ENCODE results near the gene MRPS15. TPM values are rescaled to one million over a fixed set of nuclear protein-coding genes. Genes with fewer than 3 reads are reported as not detected.
A peak's percentile ranks its signal among the peaks of the same experiment; 100 is the strongest.

MRPS15 gene
- polyA plus RNA-seq, 1 donor from 2014 or later: 72.0 TPM

DNA sequence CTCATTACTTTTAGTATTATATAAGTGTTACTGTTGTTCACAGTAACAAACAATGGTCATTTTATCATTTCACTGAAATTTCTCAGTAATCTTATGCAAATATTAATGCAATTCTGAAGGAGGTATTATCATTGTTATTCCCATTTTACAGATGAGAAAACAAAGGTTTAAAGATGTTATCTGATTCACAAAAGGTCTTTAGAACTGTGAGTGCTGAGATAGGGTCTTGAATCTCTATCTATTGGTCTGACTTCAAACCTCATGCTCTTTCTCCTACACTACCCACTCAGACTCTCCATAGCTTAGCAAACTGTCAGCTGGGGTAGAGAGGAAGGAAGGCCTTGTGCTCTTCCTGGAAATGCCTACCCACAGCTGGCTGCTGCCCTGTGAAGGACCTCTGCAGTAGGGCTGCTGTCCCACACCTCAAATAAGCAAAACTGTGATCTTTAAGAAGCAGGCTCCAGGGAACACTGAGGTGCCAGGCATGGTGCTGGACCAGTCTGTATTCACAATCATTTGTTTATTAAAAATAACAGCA lies 7.7 kb downstream of the MRPS15 start:
- H3K9me3 Mint-ChIP-seq: no peaks in the 10 kb centered on the region
- H3K4me3 Mint-ChIP-seq: no peak overlapping the region
- H3K36me3 Mint-ChIP-seq: peaks cover 9% of the 10 kb centered on the region
- no peak overlapping the region for H3K27ac Mint-ChIP-seq
- H3K27me3 Mint-ChIP-seq: no peaks in the 10 kb centered on the region
- H3K4me1 Mint-ChIP-seq: peaks cover 4 to 11% (median 7%) of the 10 kb centered on the region in 3 donors

GRCh38 chr1:36455386-36455785 lies 8.8 kb downstream of the MRPS15 start:
- H3K4me3 Mint-ChIP-seq: peak overlapping the region in 1 of 4 donors; percentile 44
- H3K36me3 Mint-ChIP-seq: peaks cover 6% of the 10 kb centered on the region
- H3K27ac Mint-ChIP-seq: peak overlapping the region in 1 of 3 donors; percentile 65
- H3K4me1 Mint-ChIP-seq: peaks cover 8 to 14% (median 9%) of the 10 kb centered on the region in 3 donors
- H3K27me3 Mint-ChIP-seq: no peaks in the 10 kb centered on the region
- peaks cover 0 to under 1% (median 0%) of the 10 kb centered on the region in 3 donors for H3K9me3 Mint-ChIP-seq

GRCh38 chr1:36453600-36454388 lies 10.4 kb downstream of the MRPS15 start:
- H3K9me3 Mint-ChIP-seq: peaks cover 0 to 2% (median 0%) of the 10 kb centered on the region in 3 donors
- peaks cover 5% of the 10 kb centered on the region for H3K36me3 Mint-ChIP-seq
- H3K4me1 Mint-ChIP-seq: peaks cover 12 to 21% (median 15%) of the 10 kb centered on the region in 3 donors
- H3K27me3 Mint-ChIP-seq: no peaks in the 10 kb centered on the region
- H3K27ac Mint-ChIP-seq: peak overlapping the region; percentile 79 to 97 (median 91)
- H3K4me3 Mint-ChIP-seq: peak overlapping the region in 2 of 4 donors; percentile 66 to 68

GRCh38 chr1:36453051-36453450 lies 11.1 kb downstream of the MRPS15 start:
- H3K27me3 Mint-ChIP-seq: no peaks in the 10 kb centered on the region
- peaks cover 0 to 2% (median 0%) of the 10 kb centered on the region in 3 donors for H3K9me3 Mint-ChIP-seq
- peaks cover 5% of the 10 kb centered on the region for H3K36me3 Mint-ChIP-seq
- peaks cover 12 to 21% (median 15%) of the 10 kb centered on the region in 3 donors for H3K4me1 Mint-ChIP-seq
- H3K27ac Mint-ChIP-seq: peak overlapping the region in 2 of 3 donors; percentile 79 to 97
- H3K4me3 Mint-ChIP-seq: peak overlapping the region in 1 of 4 donors; percentile 68

DNA sequence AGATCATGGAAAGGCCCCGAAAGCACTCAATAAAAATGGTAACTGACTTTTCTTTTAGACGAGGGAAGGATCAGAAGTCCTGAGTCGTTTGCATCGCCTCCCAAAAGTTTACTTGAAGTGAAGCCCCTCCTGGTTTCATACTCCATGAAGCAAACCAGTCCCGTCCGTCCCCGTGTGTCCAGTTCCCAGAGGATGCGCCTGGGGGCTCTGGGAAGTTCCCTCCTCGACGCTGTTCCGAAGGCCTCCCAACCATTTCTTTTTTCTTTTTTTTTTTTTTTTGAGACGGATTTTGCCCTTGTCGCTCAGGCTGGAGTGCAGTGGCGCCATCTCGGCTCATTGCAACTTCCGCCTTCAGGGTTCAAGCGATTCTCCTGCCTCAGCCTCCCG lies 13.3 kb downstream of the MRPS15 start:
- H3K27me3 Mint-ChIP-seq: no peaks in the 10 kb centered on the region
- H3K27ac Mint-ChIP-seq: peak overlapping the region; percentile 99
- H3K4me3 Mint-ChIP-seq: peak overlapping the region; percentile 90 to 96 (median 95)
- H3K36me3 Mint-ChIP-seq: peaks cover 5% of the 10 kb centered on the region
- H3K4me1 Mint-ChIP-seq: peaks cover 12 to 21% (median 13%) of the 10 kb centered on the region in 3 donors
- peaks cover 0 to 2% (median 0%) of the 10 kb centered on the region in 3 donors for H3K9me3 Mint-ChIP-seq

- Mint-ChIP-seq H3K4me3 (peak within 1 kb of the TSS; percentile 90 to 96 (median 95)), H3K4me1 (peaks cover 12 to 21% (median 13%) of the 10 kb centered on the region in 3 donors), H3K27ac (peak within 1 kb of the TSS; percentile 99), H3K36me3 (peaks cover 5% of the 10 kb centered on the region), H3K27me3 (no peaks in the 10 kb centered on the region), H3K9me3 (peaks cover 0 to 2% (median 0%) of the 10 kb centered on the region in 3 donors)
Observed at GRCh38 chr1:36450270-36450918, 13.8 kb downstream of the MRPS15 start, which contains the start of gene OSCP1. OSCP1 (minus strand) TSS chr1:36450451; CDS start chr1:36450369, 82 bp downstream.

DNA sequence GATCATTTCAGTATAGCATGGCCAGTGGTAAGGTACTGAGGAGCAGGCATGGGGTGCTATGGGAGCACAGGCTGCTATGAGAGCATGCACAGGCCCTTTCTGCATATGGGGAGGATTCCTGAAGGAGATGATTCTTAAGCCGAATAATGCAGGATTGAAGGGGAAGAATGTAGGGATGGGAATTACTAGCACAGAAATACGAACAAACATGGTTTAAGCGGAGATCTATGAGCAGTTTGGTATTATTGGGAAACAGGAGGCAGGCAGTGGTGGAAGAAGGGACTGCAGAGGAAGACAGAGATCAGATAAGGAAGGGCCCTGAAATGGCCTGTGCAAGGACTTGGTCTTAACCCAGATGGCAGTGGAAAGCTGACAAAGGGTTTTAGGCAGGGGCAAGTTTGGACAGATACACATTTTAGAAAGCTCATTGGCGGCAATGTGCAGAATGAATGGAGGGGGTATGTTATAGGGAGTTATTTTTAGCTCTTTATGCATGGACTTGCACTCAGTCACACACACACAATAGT lies 15.6 kb downstream of the MRPS15 start:
- H3K27me3 Mint-ChIP-seq: no peaks in the 10 kb centered on the region
- peaks cover 0 to 2% (median 0%) of the 10 kb centered on the region in 3 donors for H3K9me3 Mint-ChIP-seq
- peaks cover 12 to 21% (median 13%) of the 10 kb centered on the region in 3 donors for H3K4me1 Mint-ChIP-seq
- peak overlapping the region in 2 of 3 donors; percentile 10 to 99 for H3K27ac Mint-ChIP-seq
- H3K4me3 Mint-ChIP-seq: peak overlapping the region in 2 of 4 donors; percentile 44 to 94
- H3K36me3 Mint-ChIP-seq: no peaks in the 10 kb centered on the region

- no peaks in the 10 kb centered on the region for H3K36me3 Mint-ChIP-seq
- H3K4me1 Mint-ChIP-seq: peaks cover 12 to 18% (median 13%) of the 10 kb centered on the region in 3 donors
- peaks cover 0 to 2% (median 0%) of the 10 kb centered on the region in 3 donors for H3K9me3 Mint-ChIP-seq
- no peak overlapping the region for H3K27ac Mint-ChIP-seq
- no peaks in the 10 kb centered on the region for H3K27me3 Mint-ChIP-seq
- no peak overlapping the region for H3K4me3 Mint-ChIP-seq
Observed at GRCh38 chr1:36447450-36447849, 16.7 kb downstream of the MRPS15 start.

DNA sequence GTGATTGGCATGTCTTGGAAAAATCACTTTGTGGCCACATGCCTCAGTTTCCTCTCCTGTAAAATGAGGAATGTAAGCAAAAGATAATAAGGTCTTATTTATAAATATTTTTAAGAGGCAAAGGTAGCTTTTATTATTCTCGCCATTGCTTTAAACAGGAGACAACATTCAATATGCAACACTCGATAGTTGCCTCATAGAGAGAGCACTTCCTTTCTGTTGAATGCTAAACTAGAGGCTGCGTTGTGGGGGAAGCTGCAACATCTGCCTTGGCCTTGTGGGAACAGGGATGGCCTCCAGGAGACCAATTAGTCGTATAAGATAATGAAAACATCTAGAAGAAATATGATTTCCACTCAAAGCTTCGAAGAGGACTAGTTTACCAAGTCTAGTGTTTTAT lies 17.4 kb downstream of the MRPS15 start:
- Mint-ChIP-seq H3K9me3 (peaks cover 0 to 2% (median 0%) of the 10 kb centered on the region in 3 donors), H3K36me3 (no peaks in the 10 kb centered on the region), H3K4me3 (no peak overlapping the region), H3K27me3 (no peaks in the 10 kb centered on the region), H3K27ac (peak overlapping the region in 1 of 3 donors; percentile 48), H3K4me1 (peaks cover 12 to 16% (median 13%) of the 10 kb centered on the region in 3 donors)

DNA sequence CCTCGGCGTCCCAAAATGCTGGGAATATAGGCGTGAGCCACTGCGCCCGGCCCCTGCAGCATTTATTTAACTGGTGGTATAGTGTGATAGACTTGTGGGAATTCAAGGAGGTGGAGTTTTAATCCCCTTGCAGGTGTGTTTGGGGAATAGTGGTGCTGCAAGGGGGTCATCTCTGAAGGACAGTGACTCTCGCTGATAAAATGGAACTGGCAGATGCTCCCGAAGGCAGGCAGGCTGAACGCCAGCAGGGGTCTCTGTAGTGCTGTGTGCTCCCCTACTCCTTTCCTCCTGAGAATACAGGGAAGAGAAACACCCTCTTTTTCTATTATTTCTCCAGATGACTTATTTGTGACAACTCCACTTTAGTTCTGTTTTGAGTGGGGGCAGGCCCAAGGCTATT lies 17.9 kb downstream of the MRPS15 start:
- Mint-ChIP-seq H3K36me3 (no peaks in the 10 kb centered on the region), H3K27me3 (no peaks in the 10 kb centered on the region), H3K4me3 (no peak overlapping the region), H3K4me1 (peaks cover 8 to 12% (median 9%) of the 10 kb centered on the region in 3 donors), H3K27ac (peak overlapping the region in 1 of 3 donors; percentile 48), H3K9me3 (peaks cover 0 to 2% (median 0%) of the 10 kb centered on the region in 3 donors)

DNA sequence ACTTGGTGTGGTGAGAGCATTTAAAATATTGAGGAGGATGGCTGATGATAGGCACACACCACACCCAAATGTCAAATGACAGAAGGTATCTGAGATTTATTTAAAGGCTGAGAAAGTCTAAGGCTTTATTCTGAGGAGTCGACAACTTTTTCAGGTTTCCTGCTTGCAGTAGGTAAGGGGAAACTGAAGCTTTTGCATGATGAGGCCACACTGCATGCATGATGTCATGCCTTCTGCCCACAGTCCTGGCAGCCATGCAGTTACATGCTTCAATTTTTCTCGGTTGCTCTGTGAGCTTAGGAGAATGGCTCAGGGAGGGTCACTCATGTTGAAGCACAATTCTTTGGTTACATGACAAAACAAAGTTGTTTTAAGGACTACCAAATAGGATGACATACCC lies 20.9 kb downstream of the MRPS15 start:
- H3K27ac Mint-ChIP-seq: no peak overlapping the region
- no peaks in the 10 kb centered on the region for H3K36me3 Mint-ChIP-seq
- no peaks in the 10 kb centered on the region for H3K9me3 Mint-ChIP-seq
- no peaks in the 10 kb centered on the region for H3K27me3 Mint-ChIP-seq
- no peaks in the 10 kb centered on the region for H3K4me1 Mint-ChIP-seq
- H3K4me3 Mint-ChIP-seq: no peak overlapping the region

DNA sequence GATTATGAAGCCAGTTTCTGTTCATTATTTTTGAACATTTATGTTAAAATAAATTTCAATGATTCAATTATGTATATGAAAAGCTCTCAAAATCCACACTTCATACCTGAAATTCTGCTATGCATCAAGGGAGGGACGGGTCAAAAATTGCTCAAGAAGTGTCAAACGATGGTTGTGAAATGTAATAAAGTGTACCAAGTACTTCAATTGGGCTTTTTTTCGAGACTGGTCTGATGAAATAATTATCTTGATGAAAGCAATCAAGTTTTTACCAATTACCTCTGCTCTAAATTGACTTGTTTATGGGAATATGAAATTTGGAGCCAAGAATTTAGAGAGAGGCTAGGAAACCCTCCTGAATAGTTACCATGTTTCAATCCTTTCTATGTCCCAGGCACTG lies 21.8 kb downstream of the MRPS15 start:
- Mint-ChIP-seq H3K4me1 (no peaks in the 10 kb centered on the region), H3K36me3 (no peaks in the 10 kb centered on the region), H3K27me3 (no peaks in the 10 kb centered on the region), H3K9me3 (no peaks in the 10 kb centered on the region), H3K4me3 (no peak overlapping the region), H3K27ac (no peak overlapping the region)

DNA sequence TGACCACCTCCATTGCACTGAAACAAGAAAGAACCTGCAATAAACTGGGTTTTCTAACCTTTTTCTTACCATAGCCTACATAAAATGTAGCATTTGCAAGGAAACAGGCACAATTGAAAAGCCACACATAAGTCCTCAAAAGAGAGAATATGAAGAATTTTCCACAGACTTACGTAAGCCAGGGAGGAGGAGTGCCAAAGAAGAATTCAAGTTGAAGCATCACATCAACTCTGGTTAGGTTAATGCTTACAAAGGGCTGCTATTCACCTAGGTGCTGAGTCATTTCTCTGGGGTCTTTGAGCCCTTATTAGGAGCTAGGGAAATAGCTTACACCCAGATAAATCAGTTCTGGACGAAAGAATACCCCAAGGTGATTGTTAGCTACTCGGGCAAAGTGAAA lies 23.5 kb downstream of the MRPS15 start:
- H3K4me1 Mint-ChIP-seq: peaks cover 0 to 1% (median 0%) of the 10 kb centered on the region in 3 donors
- no peaks in the 10 kb centered on the region for H3K9me3 Mint-ChIP-seq
- no peaks in the 10 kb centered on the region for H3K36me3 Mint-ChIP-seq
- H3K4me3 Mint-ChIP-seq: no peak overlapping the region
- no peaks in the 10 kb centered on the region for H3K27me3 Mint-ChIP-seq
- no peak overlapping the region for H3K27ac Mint-ChIP-seq

DNA sequence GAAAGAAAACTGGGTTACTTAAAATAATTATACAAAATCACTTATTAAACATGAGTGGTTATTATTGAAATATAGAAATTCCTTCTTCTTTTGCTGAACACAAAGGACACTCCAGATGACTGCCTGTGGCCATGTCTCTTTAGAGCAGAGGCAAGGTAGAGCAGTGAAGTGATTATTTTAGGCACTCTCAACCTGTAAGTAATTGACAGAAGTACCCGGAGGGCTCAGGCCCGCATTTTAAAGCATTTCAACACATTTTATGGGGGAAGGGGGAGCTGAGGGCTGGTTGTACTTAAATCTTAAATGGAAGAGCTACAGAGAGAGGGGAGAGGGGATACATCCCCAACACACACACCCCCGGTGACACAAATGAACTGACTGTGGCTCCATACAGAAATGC lies 24.1 kb downstream of the MRPS15 start:
- Mint-ChIP-seq H3K36me3 (no peaks in the 10 kb centered on the region), H3K27ac (no peak overlapping the region), H3K4me1 (peaks cover 0 to 1% (median 0%) of the 10 kb centered on the region in 3 donors), H3K9me3 (no peaks in the 10 kb centered on the region), H3K27me3 (no peaks in the 10 kb centered on the region), H3K4me3 (no peak overlapping the region)

DNA sequence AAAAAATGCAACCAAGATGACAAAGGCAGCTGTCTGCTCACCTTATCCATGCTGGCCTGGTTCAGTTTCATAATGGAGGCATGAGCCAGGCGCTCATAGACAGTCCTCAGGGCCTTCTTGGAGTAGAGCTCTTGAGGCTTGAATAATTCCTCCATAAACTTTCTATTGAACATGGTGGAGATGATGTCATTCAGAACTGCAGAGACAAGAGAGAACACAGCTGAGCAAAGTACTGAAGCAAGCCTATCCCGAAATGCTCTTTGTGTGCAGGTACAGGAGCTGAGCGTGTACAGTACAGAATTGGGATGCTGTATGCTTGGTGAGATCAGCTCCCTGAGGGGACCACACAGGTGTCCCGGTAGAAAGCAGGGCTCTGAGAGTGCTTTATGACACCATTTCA lies 25.5 kb downstream of the MRPS15 start:
- Mint-ChIP-seq H3K4me1 (peaks cover 0 to 1% (median 0%) of the 10 kb centered on the region in 3 donors), H3K27me3 (no peaks in the 10 kb centered on the region), H3K27ac (no peak overlapping the region), H3K36me3 (no peaks in the 10 kb centered on the region), H3K9me3 (no peaks in the 10 kb centered on the region), H3K4me3 (no peak overlapping the region)
